ENCODE results near the gene VTA1. TPM values are rescaled to one million over a fixed set of nuclear protein-coding genes. Genes with fewer than 3 reads are reported as not detected.

The VTA1 gene
- total RNA-seq, 4 donors from 2014 or later = 40.9 to 54.5 (median 49.5) TPM

GRCh38 chr6:142258305-142258704 lies 111.2 kb downstream of the VTA1 start:
- TF ChIP-seq POLR2A (IDR thresholded peaks at IDR 0.05) (no peak), CTCF (IDR thresholded peaks at IDR 0.05) (no peak)
- H3K4me3 ChIP-seq (ENCODE audit: low read depth, poor library complexity, severe bottlenecking) = no peak overlapping the region
- intact Hi-C loops (cut with DNase I; ENCODE audit: low total_unique reads) = no loop called here
- no peak for DNase-seq (ENCODE audit: low spot score in 2 of 2)
- WGBS, 2 donors = 85 to 87% methylated on average over 6 of the region's 6 CpGs

GRCh38 chr6:142258757-142259156 lies 111.7 kb downstream of the VTA1 start:
- WGBS, 2 donors = 94 to 95% methylated on average over 8 of the region's 8 CpGs
- intact Hi-C loops (cut with DNase I; ENCODE audit: low total_unique reads) = no loop called here

GRCh38 chr6:142260748-142261147 lies 113.7 kb downstream of the VTA1 start:
- DNase-seq (ENCODE audit: low spot score in 2 of 2) = no peak
- 90% methylated on average over 3 of the region's 3 CpGs for WGBS, 2 donors
- H3K4me3 ChIP-seq (ENCODE audit: low read depth, poor library complexity, severe bottlenecking) = no peak overlapping the region
- no peak for TF ChIP-seq CTCF (IDR thresholded peaks at IDR 0.05)
- TF ChIP-seq POLR2A (IDR thresholded peaks at IDR 0.05) = no peak
- intact Hi-C loops (cut with DNase I; ENCODE audit: low total_unique reads) = no loop called here

More at GRCh38 chr6:142258757-142259156, 111.7 kb downstream of the VTA1 start:
- TF ChIP-seq CTCF (IDR thresholded peaks at IDR 0.05) (no peak), POLR2A (IDR thresholded peaks at IDR 0.05) (no peak)
- DNase-seq (ENCODE audit: low spot score in 2 of 2) = no peak
- H3K4me3 ChIP-seq (ENCODE audit: low read depth, poor library complexity, severe bottlenecking) = no peak overlapping the region

GRCh38 chr6:142262231-142262630 lies 115.2 kb downstream of the VTA1 start:
- TF ChIP-seq CTCF (IDR thresholded peaks at IDR 0.05) = no peak
- intact Hi-C loops (cut with DNase I; ENCODE audit: low total_unique reads) = no loop called here
- no peak overlapping the region for H3K4me3 ChIP-seq (ENCODE audit: low read depth, poor library complexity, severe bottlenecking)
- no peak for DNase-seq (ENCODE audit: low spot score in 2 of 2)

GRCh38 chr6:142265476-142265875 lies 118.4 kb downstream of the VTA1 start:
- H3K4me3 ChIP-seq (ENCODE audit: low read depth, poor library complexity, severe bottlenecking) = no peak overlapping the region
- intact Hi-C loops (cut with DNase I; ENCODE audit: low total_unique reads) = no loop called here
- DNase-seq (ENCODE audit: low spot score in 2 of 2) = no peak
- 96 to 98% methylated on average over 1 of the region's 1 CpG for WGBS, 2 donors
- TF ChIP-seq POLR2A (IDR thresholded peaks at IDR 0.05) (no peak), CTCF (IDR thresholded peaks at IDR 0.05) (no peak)

GRCh38 chr6:142266060-142266459 lies 119.0 kb downstream of the VTA1 start:
- no peak for DNase-seq (ENCODE audit: low spot score in 2 of 2)
- TF ChIP-seq POLR2A (IDR thresholded peaks at IDR 0.05) (no peak), CTCF (IDR thresholded peaks at IDR 0.05) (no peak)
- intact Hi-C loops (cut with DNase I; ENCODE audit: low total_unique reads) = no loop called here
- H3K4me3 ChIP-seq (ENCODE audit: low read depth, poor library complexity, severe bottlenecking) = no peak overlapping the region
- 76 to 83% methylated on average over 4 of the region's 4 CpGs for WGBS, 2 donors

Data from lower leg skin (tissue), 4 donors.